GM19043 (cell line): ENCODE results near the gene TRMT44.
"Not testable (repeated sequence)": the region's sequence is repeated elsewhere in the genome, so short reads cannot be mapped to it uniquely, and the experiment has no call there.

Source experiments
- ATAC-seq: cut with Tn5 transposase; IDR thresholded peaks from one replicate; pipeline ENCODE4 v1.9.1; 2021; ENCODE audit warnings: low read depth; ENCODE audit not compliant: unreplicated experiment

The TRMT44 gene

GRCh38 chr4:8404791-8405515 is 35.6 kb upstream of the TRMT44 start:
- ATAC-seq, result no peak

DNA sequence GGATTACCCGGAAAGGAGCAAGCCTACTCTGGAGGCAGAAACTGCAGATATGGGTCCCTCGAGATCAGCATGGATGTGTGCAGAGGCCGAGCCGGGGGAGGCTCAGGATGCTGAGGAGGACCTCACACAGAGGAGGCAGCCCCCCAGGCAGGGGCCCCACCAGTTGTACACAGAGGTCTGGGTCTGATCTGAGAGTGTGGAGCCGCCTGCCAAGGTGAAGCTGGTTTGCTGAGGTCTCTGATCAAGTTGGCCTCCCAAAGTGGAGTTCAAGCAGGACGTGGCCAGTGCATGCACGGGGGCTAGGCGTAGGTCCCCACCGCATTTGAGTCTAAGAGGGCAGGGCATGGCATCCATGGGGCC is 35.1 kb upstream of the TRMT44 start:
- ATAC-seq, result no peak

DNA sequence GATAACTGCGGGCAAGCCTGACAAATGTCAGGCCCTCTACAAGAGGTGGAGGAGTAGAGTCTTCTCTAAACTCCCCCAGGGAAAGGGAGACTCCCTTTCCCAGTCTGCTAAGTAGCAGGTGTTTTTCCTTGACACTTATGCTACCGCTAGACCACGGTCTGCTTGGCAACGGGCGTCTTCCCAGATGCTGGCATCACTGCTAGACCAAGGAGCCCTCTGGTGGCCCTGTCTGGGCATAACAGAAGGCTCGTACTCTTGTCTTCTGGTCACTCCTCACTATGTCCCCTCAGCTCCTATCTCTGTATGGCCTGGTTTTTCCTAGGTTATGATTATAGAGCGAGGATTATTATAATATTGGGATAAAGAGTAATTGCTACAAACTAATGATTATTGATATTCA is 33.7 kb upstream of the TRMT44 start:
- not testable (repeated sequence) for ATAC-seq

GRCh38 chr4:8407316-8407715 is 33.3 kb upstream of the TRMT44 start:
- ATAC-seq, result no peak

- no peak for ATAC-seq
These were observed 32.8 kb upstream of the TRMT44 start for GRCh38 chr4:8407756-8408155.

DNA sequence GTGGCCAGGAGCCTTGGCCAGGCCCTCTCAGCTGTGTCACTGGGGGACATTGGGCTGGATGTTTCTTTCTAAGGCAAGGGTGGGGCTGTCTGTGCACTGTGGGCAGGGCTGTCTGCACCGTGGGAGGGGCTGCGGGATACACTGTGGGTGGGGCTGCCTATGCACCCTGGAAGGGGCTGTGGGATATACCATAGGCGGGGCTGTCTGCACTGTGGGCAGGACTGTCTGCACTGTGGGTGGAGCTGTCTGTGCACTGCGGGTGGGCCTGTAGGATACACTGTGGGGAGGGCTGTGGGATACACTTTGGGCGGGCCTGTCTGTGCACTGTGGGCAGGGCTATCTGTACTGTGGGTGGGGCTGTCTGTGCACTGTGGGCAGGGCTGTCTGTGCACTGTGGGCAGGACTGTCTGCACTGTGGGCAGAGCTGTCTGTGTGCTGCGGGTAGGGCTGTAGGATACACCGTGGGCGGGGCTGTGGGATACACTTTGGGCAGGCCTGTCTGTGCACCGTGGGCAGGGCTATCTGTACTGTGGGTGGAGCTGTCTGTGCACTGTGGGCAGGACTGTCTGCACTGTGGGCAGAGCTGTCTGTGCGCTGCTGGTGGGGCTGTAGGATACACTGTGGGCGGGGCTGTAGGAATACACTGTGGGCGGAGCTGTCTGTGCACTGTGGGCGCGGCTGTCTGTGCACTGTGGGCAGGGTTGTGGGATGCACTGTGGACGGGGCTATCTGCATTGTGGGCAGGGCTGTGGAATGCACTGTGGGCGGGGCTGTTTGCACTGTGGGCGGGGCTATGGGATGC is 31.1 kb upstream of the TRMT44 start:
- no peak for ATAC-seq

DNA sequence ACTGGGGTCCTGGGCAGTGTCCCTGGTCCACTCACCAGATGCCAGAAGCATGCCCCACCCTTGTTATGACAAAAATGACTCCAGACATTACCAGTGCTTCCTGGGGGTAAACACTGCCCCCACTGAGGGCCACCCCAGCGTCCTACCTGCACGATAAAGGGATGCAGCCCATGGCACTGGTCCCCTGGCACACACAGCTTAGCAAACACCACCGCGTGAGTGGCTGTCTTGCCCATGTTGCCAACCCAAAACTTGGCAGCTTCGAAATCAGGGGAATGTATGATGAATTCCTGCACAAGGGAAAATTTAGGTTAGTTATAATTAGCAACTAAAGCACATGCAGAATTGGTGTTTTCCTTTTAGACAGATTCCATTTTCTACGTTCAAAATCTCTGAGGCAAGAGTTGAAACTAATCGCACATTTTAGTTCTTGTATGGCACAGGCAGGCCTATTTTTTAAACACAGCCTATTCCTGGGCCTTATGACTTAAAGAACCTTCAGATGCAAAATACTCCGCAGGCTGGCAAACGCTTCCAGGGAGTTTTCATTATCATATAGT is 30.4 kb upstream of the TRMT44 start:
- no peak for ATAC-seq

GRCh38 chr4:8410641-8411271 is 29.8 kb upstream of the TRMT44 start:
- ATAC-seq, result no peak

- no peak for ATAC-seq
These were observed 29.0 kb upstream of the TRMT44 start for GRCh38 chr4:8411351-8412180.

- no peak for ATAC-seq
These were observed 28.3 kb upstream of the TRMT44 start for GRCh38 chr4:8412288-8412687.

DNA sequence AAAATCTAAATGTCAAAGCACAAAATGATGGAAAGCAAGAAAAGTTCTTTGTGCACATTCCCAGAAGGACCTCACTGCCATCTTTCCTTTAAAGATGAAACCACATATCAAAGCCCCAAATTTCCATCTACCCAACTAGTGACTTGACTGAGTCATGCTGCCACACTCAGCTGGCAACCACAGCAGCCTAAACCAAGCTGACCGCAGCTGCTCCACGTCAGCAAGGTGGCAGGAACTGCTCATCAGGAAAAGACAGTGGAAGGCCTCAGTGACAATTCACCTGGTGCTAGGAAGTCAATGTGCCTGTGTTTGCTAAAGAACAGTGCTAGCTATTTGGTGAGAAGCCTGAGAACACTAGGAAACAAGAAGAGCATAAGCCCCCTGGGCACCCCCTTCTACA is 26.2 kb upstream of the TRMT44 start:
- no peak for ATAC-seq

- no peak for ATAC-seq
These were observed 23.4 kb upstream of the TRMT44 start for GRCh38 chr4:8417071-8417614.

DNA sequence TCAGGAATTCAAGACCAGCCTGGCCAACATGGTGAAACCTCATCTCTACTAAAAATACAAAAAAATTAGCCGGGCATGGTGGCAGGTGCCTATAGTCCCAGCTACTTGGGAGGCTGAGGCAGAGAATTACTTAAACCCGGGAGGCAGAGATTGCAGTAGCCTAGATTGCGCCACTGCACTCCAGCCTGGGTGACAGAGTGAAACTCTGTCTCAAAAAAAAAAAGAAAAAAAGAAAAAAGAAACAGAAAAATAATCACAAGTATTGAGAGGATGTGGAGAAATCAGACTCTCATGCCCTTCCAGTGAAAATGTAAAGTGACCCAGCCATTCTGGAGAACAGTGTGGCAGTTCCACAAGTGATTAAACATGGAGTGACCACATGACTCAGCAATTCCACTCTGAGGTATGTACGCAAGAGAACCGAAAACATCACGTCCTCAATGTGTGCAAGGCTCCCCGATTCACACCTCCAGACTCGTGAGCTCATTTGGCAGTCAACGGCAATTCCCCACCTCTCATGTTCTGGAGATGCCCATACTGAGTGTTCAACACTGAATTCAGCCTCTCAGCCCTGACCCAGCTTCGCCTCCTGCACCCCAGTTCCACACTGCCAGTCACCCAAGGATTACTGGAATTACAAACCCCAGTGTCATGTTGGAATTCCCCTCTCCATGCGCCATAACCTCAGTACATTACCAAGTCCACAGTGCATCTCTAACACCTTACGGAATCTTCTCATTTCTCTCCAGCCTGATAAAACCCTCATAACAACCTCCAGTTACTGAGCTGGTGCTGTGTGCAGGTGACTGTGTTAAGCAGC is 21.1 kb upstream of the TRMT44 start:
- peak; percentile 59 for ATAC-seq

- not testable (repeated sequence) for ATAC-seq
These were observed 20.4 kb upstream of the TRMT44 start for GRCh38 chr4:8420151-8420550.

- no peak for ATAC-seq
These were observed 18.2 kb upstream of the TRMT44 start for GRCh38 chr4:8422327-8422726.

DNA sequence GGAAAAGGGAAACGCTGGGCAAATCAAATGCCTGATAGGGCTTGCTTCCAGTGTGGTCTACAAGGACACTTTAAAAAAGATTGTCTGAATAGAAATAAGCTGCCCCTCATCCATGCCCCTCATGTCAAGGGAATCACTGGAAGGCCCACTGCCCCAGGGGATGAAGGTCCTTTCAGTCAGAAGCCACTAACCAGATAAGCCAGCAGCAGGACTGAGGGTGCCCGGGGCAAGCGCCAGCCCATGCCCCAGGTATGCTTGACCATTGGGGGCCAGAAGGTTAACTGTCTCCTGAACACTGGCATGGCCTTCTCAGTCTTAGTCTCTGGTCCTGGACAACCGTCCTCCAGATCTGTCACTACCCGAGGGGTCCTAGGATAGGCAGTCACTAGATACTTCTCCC is 17.8 kb upstream of the TRMT44 start:
- ATAC-seq, result no peak

GRCh38 chr4:8427262-8427661 is 13.3 kb upstream of the TRMT44 start:
- ATAC-seq, result no peak

DNA sequence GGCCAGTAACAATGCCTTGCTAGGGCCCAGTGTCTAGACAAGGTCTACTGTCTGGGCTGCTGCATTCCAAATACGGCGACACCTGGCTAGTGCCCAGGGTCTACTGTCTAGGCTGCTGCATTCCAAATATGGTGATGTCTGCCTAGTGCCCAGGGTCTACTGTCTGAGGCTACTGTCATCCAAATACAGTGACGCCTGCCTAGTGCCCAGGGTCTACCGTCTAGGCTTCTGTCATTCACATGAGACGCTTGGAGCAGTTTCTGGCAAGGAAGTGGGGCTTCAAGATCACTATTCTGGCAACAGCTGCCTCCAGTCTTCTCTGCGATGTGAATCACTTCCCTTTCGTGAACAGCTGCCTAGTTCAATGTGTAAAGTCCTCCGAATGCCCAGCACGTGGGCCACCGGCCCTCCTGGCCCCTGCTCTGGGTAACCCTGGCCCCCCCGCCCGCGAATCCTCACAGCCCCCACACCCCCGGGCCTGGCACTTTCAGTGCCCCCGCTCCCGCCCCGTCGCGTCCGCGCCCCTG is 12.8 kb upstream of the TRMT44 start:
- peak; percentile 54 for ATAC-seq
